OCI-LY1 (cell line): ENCODE results near the gene GNAT1.

ENCODE experiments used
- H2AFZ ChIP-seq: fragments of 200-600 bp; sonication (generic), shearing (Covaris generic); 2 replicates; pipeline ENCODE4 v1.6.0; 2014; ENCODE audit warnings: antibody characterized with exemption, mild to moderate bottlenecking, low read length
- H3F3A ChIP-seq: fragments of 200-600 bp; sonication (generic), shearing (Covaris generic); 2 replicates; pipeline ENCODE4 v1.6.0; 2014; ENCODE audit warnings: mild to moderate bottlenecking, antibody characterized with exemption, low read length, moderate library complexity; ENCODE audit not compliant: insufficient read depth
- H3K27ac ChIP-seq: fragments of 200-600 bp; sonication (generic); 2 replicates; pipeline ENCODE4 v1.5.1; 2014; ENCODE audit warnings: low read length, mixed run types, mild to moderate bottlenecking, low read depth; ENCODE audit not compliant: poor library complexity, severe bottlenecking
- H3K27me3 ChIP-seq: fragments of 200-600 bp; sonication (generic); 2 replicates; pipeline ENCODE4 v1.6.0; 2014; ENCODE audit warnings: antibody characterized with exemption, mild to moderate bottlenecking, low read length, moderate library complexity; ENCODE audit not compliant: insufficient read depth
- H3K36me3 ChIP-seq: fragments of 200-600 bp; sonication (generic); 2 replicates; pipeline ENCODE4 v1.6.1; 2014; ENCODE audit warnings: mild to moderate bottlenecking, antibody characterized with exemption, low read length, moderate library complexity, mixed read lengths; ENCODE audit not compliant: insufficient read depth
- H3K4me1 ChIP-seq: fragments of 200-600 bp; sonication (generic); 2 replicates; pipeline ENCODE4 v1.5.1; 2014; ENCODE audit warnings: mild to moderate bottlenecking, low read length, moderate library complexity; ENCODE audit not compliant: insufficient read depth, severe bottlenecking
- H3K4me2 ChIP-seq: fragments of 200-600 bp; sonication (generic), shearing (Covaris generic); 2 replicates; pipeline ENCODE4 v1.6.1; 2014; ENCODE audit warnings: low read length
- H3K4me3 ChIP-seq: fragments of 200-600 bp; sonication (generic); 2 replicates; pipeline ENCODE4 v1.5.1; 2014; ENCODE audit warnings: low read length, low read depth, mild to moderate bottlenecking, mixed read lengths; ENCODE audit not compliant: poor library complexity, severe bottlenecking
- H3K79me2 ChIP-seq: fragments of 200-600 bp; shearing (Covaris generic); 2 replicates; pipeline ENCODE4 v1.6.1; 2016; ENCODE audit warnings: mixed run types, low read length, mixed read lengths; ENCODE audit not compliant: insufficient read depth
- H3K9ac ChIP-seq: fragments of 200-600 bp; sonication (generic), shearing (Covaris generic); 2 replicates; pipeline ENCODE4 v1.6.1; 2014; ENCODE audit warnings: mild to moderate bottlenecking, low read length, mixed read lengths
- H3K9me2 ChIP-seq: fragments of 200-600 bp; sonication (generic), shearing (Covaris generic); 2 replicates; pipeline ENCODE4 v1.6.1; 2014; ENCODE audit warnings: low read depth, mild to moderate bottlenecking, low read length, mixed read lengths
- H3K9me3 ChIP-seq: fragments of 200-600 bp; shearing (Covaris generic); 2 replicates; pipeline ENCODE4 v1.6.1; 2014; ENCODE audit warnings: low read length, mixed read lengths
- H4K20me1 ChIP-seq: fragments of 200-600 bp; sonication (generic), shearing (Covaris generic); 2 replicates; pipeline ENCODE4 v1.6.0; 2016; ENCODE audit warnings: mild to moderate bottlenecking, low read length; ENCODE audit not compliant: insufficient read depth
- EZH2 ChIP-seq: fragments of 200-600 bp; sonication (generic), shearing (Covaris generic); IDR thresholded peaks from 2 replicates; pipeline ENCODE4 v1.8.0; 2017; ENCODE audit warnings: borderline replicate concordance, mixed run types, mild to moderate bottlenecking, antibody characterized with exemption, low read length, moderate library complexity, mixed read lengths
- TF ChIP-seq, protein P1 (sequence below): fragments of 200-600 bp; sonication (generic), shearing (Covaris generic); IDR thresholded peaks from 2 replicates; pipeline ENCODE4 v1.5.1; 2017; ENCODE audit warnings: mild to moderate bottlenecking, antibody characterized with exemption, low read length, moderate library complexity, mixed read lengths

GNAT1 gene

DNA sequence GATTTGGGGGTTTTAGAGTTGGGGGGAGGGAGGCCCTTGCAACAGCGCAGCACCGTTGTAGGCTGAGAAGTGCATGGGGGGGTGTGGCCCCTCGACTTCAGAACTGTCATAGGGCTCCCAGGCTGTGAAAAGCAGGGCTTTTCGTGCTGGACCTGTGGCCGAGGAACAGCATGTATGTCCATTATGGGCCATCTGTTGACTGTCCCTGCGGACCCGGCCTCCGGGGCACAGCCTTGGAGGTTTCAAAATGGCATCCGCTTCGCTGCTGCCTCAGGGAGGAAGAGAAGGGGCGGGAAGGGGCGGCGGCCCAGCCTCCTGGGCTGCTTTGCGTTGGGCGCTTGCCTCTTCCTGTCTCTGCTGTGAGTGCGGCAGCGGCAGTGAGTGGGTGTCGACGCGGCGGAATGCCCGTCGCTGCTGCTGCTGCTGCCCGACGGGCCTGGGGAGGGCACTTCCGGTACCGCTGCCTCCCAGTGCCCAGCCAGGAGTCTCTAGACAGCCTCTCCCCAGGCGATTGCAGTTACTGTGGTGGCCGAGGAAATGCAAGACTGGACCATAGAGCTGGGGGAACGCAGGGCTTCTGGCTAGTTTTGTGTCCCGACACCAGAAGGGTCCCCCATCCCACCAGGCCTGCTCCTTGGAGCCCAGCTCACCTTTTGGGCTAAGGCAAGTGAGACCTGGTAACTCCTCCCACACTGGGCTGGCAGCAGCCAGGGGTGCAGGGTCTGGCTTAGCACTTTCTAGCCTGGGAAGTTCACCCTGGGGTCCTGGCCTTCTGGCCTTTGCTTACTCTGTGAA lies 46.5 kb downstream of the GNAT1 start:
- TF ChIP-seq, protein P1, sequence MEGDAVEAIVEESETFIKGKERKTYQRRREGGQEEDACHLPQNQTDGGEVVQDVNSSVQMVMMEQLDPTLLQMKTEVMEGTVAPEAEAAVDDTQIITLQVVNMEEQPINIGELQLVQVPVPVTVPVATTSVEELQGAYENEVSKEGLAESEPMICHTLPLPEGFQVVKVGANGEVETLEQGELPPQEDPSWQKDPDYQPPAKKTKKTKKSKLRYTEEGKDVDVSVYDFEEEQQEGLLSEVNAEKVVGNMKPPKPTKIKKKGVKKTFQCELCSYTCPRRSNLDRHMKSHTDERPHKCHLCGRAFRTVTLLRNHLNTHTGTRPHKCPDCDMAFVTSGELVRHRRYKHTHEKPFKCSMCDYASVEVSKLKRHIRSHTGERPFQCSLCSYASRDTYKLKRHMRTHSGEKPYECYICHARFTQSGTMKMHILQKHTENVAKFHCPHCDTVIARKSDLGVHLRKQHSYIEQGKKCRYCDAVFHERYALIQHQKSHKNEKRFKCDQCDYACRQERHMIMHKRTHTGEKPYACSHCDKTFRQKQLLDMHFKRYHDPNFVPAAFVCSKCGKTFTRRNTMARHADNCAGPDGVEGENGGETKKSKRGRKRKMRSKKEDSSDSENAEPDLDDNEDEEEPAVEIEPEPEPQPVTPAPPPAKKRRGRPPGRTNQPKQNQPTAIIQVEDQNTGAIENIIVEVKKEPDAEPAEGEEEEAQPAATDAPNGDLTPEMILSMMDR = no peak
- no peak for TF ChIP-seq EZH2
- peaks cover 9% of the 10 kb centered on the region; the same call in 1 of the 2 replicates for H3K36me3 ChIP-seq
- peak overlapping the region; percentile 88 for H3K9ac ChIP-seq
- peaks cover 28% of the 10 kb centered on the region for H3K79me2 ChIP-seq
- H3K4me3 ChIP-seq = peak overlapping the region; percentile 93
- H3K9me3 ChIP-seq = no peaks in the 10 kb centered on the region
- H3K27ac ChIP-seq = peak overlapping the region; percentile 78
- peaks cover 54% of the 10 kb centered on the region for H3K4me1 ChIP-seq
- H3K4me2 ChIP-seq = peak overlapping the region; percentile 98
- no peaks in the 10 kb centered on the region for H4K20me1 ChIP-seq
- H3K9me2 ChIP-seq = no peaks in the 10 kb centered on the region
- H3F3A ChIP-seq = no peaks in the 10 kb centered on the region
- no peak overlapping the region for H2AFZ ChIP-seq
- H3K27me3 ChIP-seq = no peaks in the 10 kb centered on the region

- no peak for TF ChIP-seq EZH2
- TF ChIP-seq, protein P1 = no peak
- H3K36me3 ChIP-seq = peaks cover 9% of the 10 kb centered on the region; the same call in 1 of the 2 replicates
- no peaks in the 10 kb centered on the region for H3K9me3 ChIP-seq
- peak overlapping the region; percentile 93 for H3K4me3 ChIP-seq
- H4K20me1 ChIP-seq = no peaks in the 10 kb centered on the region
- H3K4me2 ChIP-seq = peak overlapping the region; percentile 98
- H3K9me2 ChIP-seq = no peaks in the 10 kb centered on the region
- H3K4me1 ChIP-seq = peaks cover 60% of the 10 kb centered on the region
- no peaks in the 10 kb centered on the region for H3K27me3 ChIP-seq
- H3K79me2 ChIP-seq = peaks cover 28% of the 10 kb centered on the region
- no peak overlapping the region for H2AFZ ChIP-seq
- peak overlapping the region; percentile 78 for H3K27ac ChIP-seq
- peak overlapping the region; percentile 88 for H3K9ac ChIP-seq
- H3F3A ChIP-seq = no peaks in the 10 kb centered on the region
Measured at GRCh38 chr3:50238549-50239026, 47.2 kb downstream of the GNAT1 start.

- Histone ChIP-seq H3K4me2 (no peak overlapping the region; the same call in 1 of the 2 replicates), H3K9me2 (no peaks in the 10 kb centered on the region), H3K36me3 (peaks cover 9% of the 10 kb centered on the region; the same call in 1 of the 2 replicates), H3K4me1 (peaks cover 61% of the 10 kb centered on the region), H3K79me2 (peaks cover 28% of the 10 kb centered on the region), H4K20me1 (no peaks in the 10 kb centered on the region), H3K27ac (no peak overlapping the region), H3F3A (no peaks in the 10 kb centered on the region), H3K9me3 (no peaks in the 10 kb centered on the region), H3K27me3 (no peaks in the 10 kb centered on the region), H2AFZ (no peak overlapping the region), H3K9ac (no peak overlapping the region; the same call in 1 of the 2 replicates), H3K4me3 (no peak overlapping the region)
- TF ChIP-seq, protein P1 = no peak
Measured at GRCh38 chr3:50239649-50240048, 48.2 kb downstream of the GNAT1 start.
